ENCODE results near the gene TXN2.
"Not testable (repeated sequence)": the region's sequence is repeated elsewhere in the genome, so short reads cannot be mapped to it uniquely, and the experiment has no call there.

Gene TXN2

GRCh38 chr22:36457688-36458450 lies 23.6 kb downstream of the TXN2 start:
- Histone ChIP-seq H3K9me3 (ENCODE audit: control insufficient read depth in 5 of 5, low read length in 5 of 5) (no peaks in the 10 kb centered on the region), H3K36me3 (ENCODE audit: control insufficient read depth in 5 of 5, insufficient read depth in 5 of 5, low read length in 5 of 5) (no peaks in the 10 kb centered on the region), H3K9ac (ENCODE audit: low read length in 5 of 5) (peak overlapping the region in 2 of 5 donors; percentile 52 to 55), H3K27ac (ENCODE audit: low read depth, low read length) (peak overlapping the region; percentile 73), H3K4me1 (ENCODE audit: control insufficient read depth in 5 of 5, insufficient read depth in 5 of 5, low read length in 5 of 5) (peaks cover 8 to 58% (median 36%) of the 10 kb centered on the region in 5 donors), H3K27me3 (ENCODE audit: control insufficient read depth in 5 of 5, insufficient read depth in 4 of 5, low read length in 5 of 5) (no peaks in the 10 kb centered on the region), H3K4me3 (ENCODE audit: low read depth in 1 of 5, low read length in 5 of 5) (no peak overlapping the region)

- no peaks in the 10 kb centered on the region for H3K27me3 ChIP-seq (ENCODE audit: control insufficient read depth in 5 of 5, insufficient read depth in 4 of 5, low read length in 5 of 5)
- H3K4me3 ChIP-seq (ENCODE audit: low read depth in 1 of 5, low read length in 5 of 5), result no peak overlapping the region
- no peaks in the 10 kb centered on the region for H3K9me3 ChIP-seq (ENCODE audit: control insufficient read depth in 5 of 5, low read length in 5 of 5)
- H3K9ac ChIP-seq (ENCODE audit: low read length in 5 of 5), result no peak overlapping the region
- peaks cover 13 to 61% (median 38%) of the 10 kb centered on the region in 5 donors for H3K4me1 ChIP-seq (ENCODE audit: control insufficient read depth in 5 of 5, insufficient read depth in 5 of 5, low read length in 5 of 5)
- H3K27ac ChIP-seq (ENCODE audit: low read depth, low read length), result no peak overlapping the region
- H3K36me3 ChIP-seq (ENCODE audit: control insufficient read depth in 5 of 5, insufficient read depth in 5 of 5, low read length in 5 of 5), result no peaks in the 10 kb centered on the region
These were observed 25.0 kb downstream of the TXN2 start for GRCh38 chr22:36456464-36456845.

- Histone ChIP-seq H3K27me3 (ENCODE audit: control insufficient read depth in 5 of 5, insufficient read depth in 4 of 5, low read length in 5 of 5) (no peaks in the 10 kb centered on the region), H3K27ac (ENCODE audit: low read depth, low read length) (peak overlapping the region; percentile 86), H3K9me3 (ENCODE audit: control insufficient read depth in 5 of 5, low read length in 5 of 5) (no peaks in the 10 kb centered on the region), H3K4me1 (ENCODE audit: control insufficient read depth in 5 of 5, insufficient read depth in 5 of 5, low read length in 5 of 5) (peaks cover 15 to 62% (median 44%) of the 10 kb centered on the region in 5 donors), H3K9ac (ENCODE audit: low read length in 5 of 5) (peak overlapping the region in 4 of 5 donors; percentile 37 to 82 (median 60)), H3K4me3 (ENCODE audit: low read depth in 1 of 5, low read length in 5 of 5) (peak overlapping the region; percentile 47 to 69 (median 54)), H3K36me3 (ENCODE audit: control insufficient read depth in 5 of 5, insufficient read depth in 5 of 5, low read length in 5 of 5) (no peaks in the 10 kb centered on the region)
These were observed 25.6 kb downstream of the TXN2 start for GRCh38 chr22:36455571-36456463.

- H3K27me3 ChIP-seq (ENCODE audit: control insufficient read depth in 5 of 5, insufficient read depth in 4 of 5, low read length in 5 of 5), result no peaks in the 10 kb centered on the region
- H3K36me3 ChIP-seq (ENCODE audit: control insufficient read depth in 5 of 5, insufficient read depth in 5 of 5, low read length in 5 of 5), result no peaks in the 10 kb centered on the region
- peaks cover 15 to 66% (median 44%) of the 10 kb centered on the region in 5 donors for H3K4me1 ChIP-seq (ENCODE audit: control insufficient read depth in 5 of 5, insufficient read depth in 5 of 5, low read length in 5 of 5)
- H3K27ac ChIP-seq (ENCODE audit: low read depth, low read length), result peak overlapping the region; percentile 86
- H3K9me3 ChIP-seq (ENCODE audit: control insufficient read depth in 5 of 5, low read length in 5 of 5), result no peaks in the 10 kb centered on the region
- H3K9ac ChIP-seq (ENCODE audit: low read length in 5 of 5), result peak overlapping the region in 4 of 5 donors; percentile 58 to 82 (median 72)
- peak overlapping the region; percentile 48 to 69 (median 61) for H3K4me3 ChIP-seq (ENCODE audit: low read depth in 1 of 5, low read length in 5 of 5)
These were observed 26.4 kb downstream of the TXN2 start for GRCh38 chr22:36454916-36455570.

GRCh38 chr22:36453855-36454378 lies 27.5 kb downstream of the TXN2 start:
- H3K4me3 ChIP-seq (ENCODE audit: low read depth in 1 of 5, low read length in 5 of 5), result no peak overlapping the region
- H3K36me3 ChIP-seq (ENCODE audit: control insufficient read depth in 5 of 5, insufficient read depth in 5 of 5, low read length in 5 of 5), result no peaks in the 10 kb centered on the region
- peaks cover 15 to 77% (median 52%) of the 10 kb centered on the region in 5 donors for H3K4me1 ChIP-seq (ENCODE audit: control insufficient read depth in 5 of 5, insufficient read depth in 5 of 5, low read length in 5 of 5)
- H3K27ac ChIP-seq (ENCODE audit: low read depth, low read length), result peak overlapping the region; percentile 23
- no peak overlapping the region for H3K9ac ChIP-seq (ENCODE audit: low read length in 5 of 5)
- no peaks in the 10 kb centered on the region for H3K27me3 ChIP-seq (ENCODE audit: control insufficient read depth in 5 of 5, insufficient read depth in 4 of 5, low read length in 5 of 5)
- no peaks in the 10 kb centered on the region for H3K9me3 ChIP-seq (ENCODE audit: control insufficient read depth in 5 of 5, low read length in 5 of 5)

GRCh38 chr22:36452978-36453607 lies 28.3 kb downstream of the TXN2 start:
- peaks cover 13 to 77% (median 49%) of the 10 kb centered on the region in 5 donors for H3K4me1 ChIP-seq (ENCODE audit: control insufficient read depth in 5 of 5, insufficient read depth in 5 of 5, low read length in 5 of 5)
- H3K9ac ChIP-seq (ENCODE audit: low read length in 5 of 5); H3K36me3 ChIP-seq (ENCODE audit: control insufficient read depth in 5 of 5, insufficient read depth in 5 of 5, low read length in 5 of 5); H3K4me3 ChIP-seq (ENCODE audit: low read depth in 1 of 5, low read length in 5 of 5); H3K27ac ChIP-seq (ENCODE audit: low read depth, low read length); H3K27me3 ChIP-seq (ENCODE audit: control insufficient read depth in 5 of 5, insufficient read depth in 4 of 5, low read length in 5 of 5); H3K9me3 ChIP-seq (ENCODE audit: control insufficient read depth in 5 of 5, low read length in 5 of 5): not testable (repeated sequence)

GRCh38 chr22:36452250-36452977 lies 29.0 kb downstream of the TXN2 start:
- Histone ChIP-seq H3K4me3 (ENCODE audit: low read depth in 1 of 5, low read length in 5 of 5) (no peak overlapping the region), H3K9ac (ENCODE audit: low read length in 5 of 5) (peak overlapping the region in 1 of 5 donors; percentile 14), H3K4me1 (ENCODE audit: control insufficient read depth in 5 of 5, insufficient read depth in 5 of 5, low read length in 5 of 5) (peaks cover 8 to 70% (median 42%) of the 10 kb centered on the region in 5 donors), H3K27ac (ENCODE audit: low read depth, low read length) (peak overlapping the region; percentile 62), H3K9me3 (ENCODE audit: control insufficient read depth in 5 of 5, low read length in 5 of 5) (no peaks in the 10 kb centered on the region), H3K27me3 (ENCODE audit: control insufficient read depth in 5 of 5, insufficient read depth in 4 of 5, low read length in 5 of 5) (no peaks in the 10 kb centered on the region), H3K36me3 (ENCODE audit: control insufficient read depth in 5 of 5, insufficient read depth in 5 of 5, low read length in 5 of 5) (no peaks in the 10 kb centered on the region)

GRCh38 chr22:36450923-36451322 lies 30.5 kb downstream of the TXN2 start:
- H3K27ac ChIP-seq (ENCODE audit: low read depth, low read length); H3K4me3 ChIP-seq (ENCODE audit: low read depth in 1 of 5, low read length in 5 of 5); H3K9ac ChIP-seq (ENCODE audit: low read length in 5 of 5); H3K9me3 ChIP-seq (ENCODE audit: control insufficient read depth in 5 of 5, low read length in 5 of 5); H3K27me3 ChIP-seq (ENCODE audit: control insufficient read depth in 5 of 5, insufficient read depth in 4 of 5, low read length in 5 of 5); H3K36me3 ChIP-seq (ENCODE audit: control insufficient read depth in 5 of 5, insufficient read depth in 5 of 5, low read length in 5 of 5): not testable (repeated sequence)
- peaks cover 8 to 65% (median 41%) of the 10 kb centered on the region in 5 donors for H3K4me1 ChIP-seq (ENCODE audit: control insufficient read depth in 5 of 5, insufficient read depth in 5 of 5, low read length in 5 of 5)
